SU-DHL-6 (cell line): ENCODE measurements around the gene DRAM2.

Experiments
- H2AFZ ChIP-seq: fragments of 200-600 bp; sonication (generic); 2 replicates; pipeline ENCODE4 v1.6.1; 2014; ENCODE audit warnings: low read depth, mild to moderate bottlenecking, moderate library complexity, mixed read lengths, antibody characterized with exemption, low read length; ENCODE audit not compliant: severe bottlenecking
- H3F3A ChIP-seq: fragments of 200-600 bp; shearing (Covaris generic); 2 replicates; pipeline ENCODE4 v1.6.0; 2016; ENCODE audit warnings: antibody characterized with exemption, mild to moderate bottlenecking; ENCODE audit not compliant: insufficient read depth
- H3K27ac ChIP-seq: fragments of 200-600 bp; sonication (generic); 2 replicates; pipeline ENCODE4 v1.5.1; 2016; ENCODE audit warnings: low read depth, mild to moderate bottlenecking, low read length, moderate library complexity, mixed read lengths
- H3K27me3 ChIP-seq: fragments of 200-600 bp; sonication (generic), shearing (Covaris generic); 2 replicates; pipeline ENCODE4 v1.6.0; 2014; ENCODE audit warnings: mild to moderate bottlenecking, low read length
- H3K36me3 ChIP-seq: fragments of 200-600 bp; sonication (generic); 2 replicates; pipeline ENCODE4 v1.6.1; 2014; ENCODE audit warnings: mild to moderate bottlenecking, low read length, mixed read lengths
- H3K4me2 ChIP-seq: fragments of 300-600, 200-600 bp; shearing (Covaris generic), sonication (generic); 2 replicates; pipeline ENCODE4 v1.6.0; 2014; ENCODE audit warnings: low read length, low read depth, mild to moderate bottlenecking; ENCODE audit not compliant: poor library complexity, severe bottlenecking
- H3K4me3 ChIP-seq: fragments of 200-600 bp; sonication (generic); 2 replicates; pipeline ENCODE4 v1.5.1; 2014; ENCODE audit warnings: antibody characterized with exemption, low read length, mild to moderate bottlenecking, mixed read lengths; ENCODE audit not compliant: insufficient read depth, poor library complexity, severe bottlenecking
- H3K79me2 ChIP-seq: fragments of 200-600 bp; sonication (generic); 2 replicates; pipeline ENCODE4 v1.6.1; 2014; ENCODE audit warnings: mild to moderate bottlenecking, low read length, moderate library complexity; ENCODE audit not compliant: insufficient read depth
- H3K9ac ChIP-seq: fragments of 200-600 bp; sonication (generic); 2 replicates; pipeline ENCODE4 v1.7.0; 2014; ENCODE audit warnings: mild to moderate bottlenecking, low read length
- H3K9me2 ChIP-seq: fragments of 200-600 bp; sonication (generic); replicated peaks from 2 replicates; pipeline ENCODE4 v1.6.1; 2014; ENCODE audit warnings: low read length; ENCODE audit not compliant: insufficient read depth
- H3K9me3 ChIP-seq: fragments of 200-600 bp; sonication (generic); 2 replicates; pipeline ENCODE4 v1.6.1; 2014; ENCODE audit warnings: low read length, mixed read lengths; ENCODE audit not compliant: insufficient read depth
- H4K20me1 ChIP-seq: fragments of 200-600 bp; sonication (generic); 2 replicates; pipeline ENCODE4 v1.6.1; 2014; ENCODE audit warnings: low read depth, mild to moderate bottlenecking, antibody characterized with exemption, low read length, moderate library complexity, mixed read lengths
- CTCF ChIP-seq: fragments of 200-600 bp; sonication (generic); IDR thresholded peaks from one replicate; pipeline ENCODE4 v1.5.1; 2017; ENCODE audit warnings: antibody characterized with exemption, mild to moderate bottlenecking, low read length, moderate library complexity; ENCODE audit not compliant: insufficient read depth, poor library complexity, severe bottlenecking
- EZH2phosphoT487 ChIP-seq: fragments of 200-600 bp; sonication (generic), shearing (Covaris generic); conservative IDR thresholded peaks from 2 replicates; pipeline ENCODE4 v1.6.1; 2018; ENCODE audit warnings: mild to moderate bottlenecking, antibody characterized with exemption, low read length, moderate library complexity, mixed read lengths

Gene DRAM2

GRCh38 chr1:111129376-111129775, 10.5 kb downstream of the DRAM2 start:
- peaks cover 16% of the 10 kb centered on the region for H3K79me2 ChIP-seq
- H2AFZ ChIP-seq, result no peak overlapping the region
- H3K27ac ChIP-seq, result peak overlapping the region; percentile 100
- no peaks in the 10 kb centered on the region for H3K27me3 ChIP-seq
- H3F3A ChIP-seq, result peaks cover 61% of the 10 kb centered on the region
- H3K9ac ChIP-seq, result peak overlapping the region; percentile 45
- no peaks in the 10 kb centered on the region for H3K9me3 ChIP-seq
- peak overlapping the region; percentile 93 for H3K4me2 ChIP-seq
- no peaks in the 10 kb centered on the region for H3K9me2 ChIP-seq
- peaks cover 34% of the 10 kb centered on the region for H3K36me3 ChIP-seq
- peak overlapping the region; percentile 38 for H3K4me3 ChIP-seq
- no peak for TF ChIP-seq CTCF
- no peak for TF ChIP-seq EZH2phosphoT487
- H4K20me1 ChIP-seq, result no peaks in the 10 kb centered on the region

- H3K27ac ChIP-seq, result peak overlapping the region; percentile 100
- no peaks in the 10 kb centered on the region for H3K27me3 ChIP-seq
- peaks cover 16% of the 10 kb centered on the region for H3K79me2 ChIP-seq
- no peaks in the 10 kb centered on the region for H3K9me3 ChIP-seq
- peaks cover 46% of the 10 kb centered on the region for H3K36me3 ChIP-seq
- H3F3A ChIP-seq, result peaks cover 54% of the 10 kb centered on the region
- no peaks in the 10 kb centered on the region for H3K9me2 ChIP-seq
- H3K4me3 ChIP-seq, result peak overlapping the region; percentile 50
- H2AFZ ChIP-seq, result no peak overlapping the region
- TF ChIP-seq EZH2phosphoT487 (no peak), CTCF (no peak)
- H3K9ac ChIP-seq, result peak overlapping the region; percentile 54
- peak overlapping the region; percentile 93 for H3K4me2 ChIP-seq
- H4K20me1 ChIP-seq, result no peaks in the 10 kb centered on the region
Observed at GRCh38 chr1:111127923-111128643, 11.8 kb downstream of the DRAM2 start.

- Histone ChIP-seq H3K9ac (no peak overlapping the region; the same call in 1 of the 2 replicates), H4K20me1 (no peaks in the 10 kb centered on the region), H3K36me3 (peaks cover 57% of the 10 kb centered on the region), H3K27me3 (no peaks in the 10 kb centered on the region), H3K4me2 (peak overlapping the region; percentile 93), H3K9me2 (no peaks in the 10 kb centered on the region), H3K27ac (peak overlapping the region; percentile 100), H3F3A (peaks cover 49% of the 10 kb centered on the region), H3K4me3 (peak overlapping the region; percentile 50), H2AFZ (no peak overlapping the region), H3K79me2 (peaks cover 23% of the 10 kb centered on the region), H3K9me3 (no peaks in the 10 kb centered on the region)
- TF ChIP-seq CTCF, result no peak
- no peak for TF ChIP-seq EZH2phosphoT487
Observed at GRCh38 chr1:111126354-111126753, 13.5 kb downstream of the DRAM2 start.
